DMS 273 (cell line): Measurements from ENCODE around the gene FBXO44.
"Not testable (repeated sequence)": the region's sequence is repeated elsewhere in the genome, so short reads cannot be mapped to it uniquely, and the experiment has no call there.

Source experiments
- DNase-seq: peaks from one replicate; lab custom pipeline; 2025; ENCODE audit not compliant: unreplicated experiment; lab: John Stamatoyannopoulos, UW

FBXO44 gene, protein sequence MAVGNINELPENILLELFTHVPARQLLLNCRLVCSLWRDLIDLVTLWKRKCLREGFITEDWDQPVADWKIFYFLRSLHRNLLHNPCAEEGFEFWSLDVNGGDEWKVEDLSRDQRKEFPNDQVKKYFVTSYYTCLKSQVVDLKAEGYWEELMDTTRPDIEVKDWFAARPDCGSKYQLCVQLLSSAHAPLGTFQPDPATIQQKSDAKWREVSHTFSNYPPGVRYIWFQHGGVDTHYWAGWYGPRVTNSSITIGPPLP

GRCh38 chr1:11654137-11654938 lies at the start of gene FBXO44, which contains the start of gene FBXO2:
FBXO44 (plus strand) TSS chr1:11654877; CDS start chr1:11655836, 959 bp downstream.
FBXO2 (minus strand) TSS chr1:11654429; CDS start chr1:11654340, 89 bp downstream.
- DNase-seq: peak; percentile 50

GRCh38 chr1:11606775-11607174 lies 47.9 kb upstream of the FBXO44 start:
- DNase-seq: no peak

- DNase-seq: not testable (repeated sequence)
Observed at GRCh38 chr1:11608596-11609130, 46.0 kb upstream of the FBXO44 start.

DNA sequence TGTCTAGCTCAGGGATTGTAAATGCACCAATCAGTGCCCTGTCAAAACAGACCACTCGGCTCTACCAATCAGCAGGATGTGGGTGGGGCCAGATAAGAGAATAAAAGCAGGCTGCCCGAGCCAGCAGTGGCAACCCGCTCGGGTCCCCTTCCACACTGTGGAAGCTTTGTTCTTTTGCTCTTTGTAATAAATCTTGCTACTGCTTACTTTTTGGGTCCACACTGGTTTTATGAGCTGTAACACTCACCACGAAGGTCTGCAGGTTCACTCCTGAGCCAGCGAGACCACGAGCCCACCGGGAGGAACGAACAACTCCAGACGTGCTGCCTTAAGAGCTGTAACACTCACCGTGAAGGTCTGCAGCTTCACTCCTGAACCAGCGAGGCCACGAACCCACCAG lies 45.3 kb upstream of the FBXO44 start:
- not testable (repeated sequence) for DNase-seq

DNA sequence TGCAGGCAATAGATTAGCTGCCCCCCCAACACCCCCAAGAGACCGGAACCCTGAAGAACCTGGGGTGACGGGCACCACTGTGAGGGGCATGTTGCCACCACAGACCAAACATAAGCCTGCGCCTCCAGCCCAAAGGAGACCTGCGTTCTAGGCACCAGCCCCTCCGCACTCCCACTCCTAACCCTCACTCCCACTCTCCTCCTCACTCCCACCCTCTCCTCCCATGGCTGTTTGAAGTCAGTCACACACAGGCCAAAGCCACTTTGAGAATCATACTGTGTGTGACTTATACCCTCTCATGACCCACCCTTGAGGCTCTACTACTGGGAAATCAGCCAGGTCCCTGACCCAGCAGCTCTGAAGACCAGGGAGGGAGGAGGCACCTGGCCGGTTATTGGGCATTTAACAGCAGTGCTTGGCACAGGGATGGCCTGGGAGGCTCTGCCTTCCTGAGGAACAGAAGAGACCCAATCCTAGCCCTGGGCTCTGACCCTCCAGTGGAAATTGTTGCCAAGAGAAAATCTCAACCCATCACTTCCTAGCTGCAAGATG lies 44.0 kb upstream of the FBXO44 start:
- no peak for DNase-seq

- peak; percentile 37 for DNase-seq
Observed at GRCh38 chr1:11611638-11612327, 42.9 kb upstream of the FBXO44 start.

- DNase-seq: no peak
Observed at GRCh38 chr1:11613347-11613746, 41.3 kb upstream of the FBXO44 start.

DNA sequence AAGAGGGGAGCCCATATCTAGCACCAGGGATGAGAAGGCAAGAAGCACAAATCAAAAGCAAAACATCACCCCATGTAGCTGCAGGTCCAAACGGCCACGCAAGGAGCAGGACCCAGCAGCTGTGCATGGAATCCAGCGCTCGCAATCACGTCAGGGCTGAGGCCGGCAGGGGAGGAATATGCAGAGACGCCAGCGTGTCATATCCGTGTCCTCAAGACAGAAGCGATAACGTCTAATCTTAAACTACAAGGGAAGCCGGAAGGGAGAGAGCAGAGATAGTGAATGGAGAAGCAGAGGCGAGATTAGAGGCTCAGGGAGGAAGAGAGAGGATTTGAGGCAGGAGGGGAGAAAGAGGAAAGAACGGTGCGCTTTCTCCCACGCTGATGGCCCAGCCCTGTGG lies 39.6 kb upstream of the FBXO44 start:
- no peak for DNase-seq

GRCh38 chr1:11616766-11617165 lies 37.9 kb upstream of the FBXO44 start:
- DNase-seq: peak; percentile 38

- DNase-seq: peak; percentile 79
Observed at GRCh38 chr1:11617314-11617713, 37.4 kb upstream of the FBXO44 start.

- no peak for DNase-seq
Observed at GRCh38 chr1:11617741-11618140, 36.9 kb upstream of the FBXO44 start.

GRCh38 chr1:11620405-11620804 lies 34.3 kb upstream of the FBXO44 start:
- no peak for DNase-seq

GRCh38 chr1:11620924-11621323 lies 33.8 kb upstream of the FBXO44 start:
- no peak for DNase-seq

- no peak for DNase-seq
Observed at GRCh38 chr1:11622398-11622797, 32.3 kb upstream of the FBXO44 start.

- no peak for DNase-seq
Observed at GRCh38 chr1:11623702-11624101, 31.0 kb upstream of the FBXO44 start.

DNA sequence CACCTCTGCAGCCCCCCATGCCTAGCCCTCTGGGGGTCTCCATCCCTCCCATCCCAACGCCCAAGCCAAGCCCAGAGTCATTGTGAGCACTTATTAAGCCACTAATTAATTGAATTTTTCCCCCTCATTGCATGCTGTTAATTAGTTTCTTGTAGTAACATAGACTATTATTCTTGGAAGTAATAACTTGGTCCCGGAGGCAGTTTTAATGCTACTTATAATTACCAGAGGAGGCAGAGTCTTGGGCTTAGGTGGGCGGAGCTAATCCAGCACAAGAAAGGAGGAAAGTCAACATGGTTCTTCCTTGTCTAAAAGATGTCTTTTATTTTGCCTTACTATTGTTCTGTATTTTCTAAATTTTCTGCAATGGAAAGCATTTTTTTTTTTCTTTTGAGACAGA lies 28.1 kb upstream of the FBXO44 start:
- DNase-seq: no peak

DNA sequence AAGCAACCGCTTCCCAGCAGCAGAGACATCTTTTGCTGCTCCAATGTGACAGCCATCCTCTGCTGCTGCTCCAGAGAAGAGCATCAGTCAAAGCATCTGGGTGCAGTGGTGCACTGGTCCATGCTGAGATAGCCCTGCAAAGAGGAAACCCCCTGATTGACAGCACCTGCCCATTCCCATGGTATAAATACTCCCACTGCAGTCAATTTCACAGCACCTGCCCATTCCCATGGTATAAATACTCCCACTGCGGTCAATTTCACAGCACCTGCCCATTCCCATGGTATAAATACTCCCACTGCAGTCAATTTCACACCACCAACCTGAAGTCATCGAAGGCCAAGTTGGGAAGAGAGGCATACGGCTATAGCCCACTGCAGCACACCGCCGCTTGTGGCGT lies 25.9 kb upstream of the FBXO44 start:
- no peak for DNase-seq

DNA sequence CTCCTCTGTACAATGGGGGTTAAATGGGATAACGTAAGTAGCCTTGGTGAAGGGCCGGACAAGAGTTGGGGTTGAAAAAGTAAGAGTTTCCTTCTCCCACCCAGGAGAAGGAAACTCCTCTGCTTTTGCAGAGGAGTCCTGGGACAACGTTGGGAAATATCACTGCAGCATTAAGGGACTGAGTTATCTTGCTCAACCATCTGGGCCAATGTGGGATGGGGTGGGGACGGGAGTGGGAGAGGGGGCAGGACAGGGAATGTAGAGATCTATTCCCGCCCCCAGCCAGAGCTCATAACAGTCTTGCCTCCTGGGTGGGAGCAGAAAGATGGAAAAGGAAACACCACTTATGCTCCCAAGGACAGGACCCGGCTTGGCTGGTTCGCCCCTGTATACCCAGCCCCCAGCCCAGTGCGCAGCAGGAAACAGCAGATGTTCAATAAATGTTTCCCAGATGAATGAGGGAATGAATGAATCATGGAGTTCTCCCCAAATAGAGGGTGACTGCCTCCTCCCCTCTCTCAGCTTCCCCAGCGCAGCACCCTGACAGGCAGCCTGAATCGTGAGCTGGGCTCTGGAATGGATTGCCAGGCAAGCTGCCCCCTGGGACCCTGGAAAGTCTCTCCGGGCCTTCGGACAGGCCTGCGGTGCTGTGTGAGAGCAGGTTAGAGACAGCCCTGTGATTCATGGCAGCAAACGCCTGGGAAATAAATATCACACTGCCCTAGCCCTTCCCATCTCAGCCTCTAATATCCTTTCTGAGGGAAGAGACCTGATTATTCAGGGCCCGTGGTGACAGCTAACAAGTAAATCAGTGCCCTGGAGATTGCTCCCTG lies 25.3 kb upstream of the FBXO44 start:
- DNase-seq: peak; percentile 80

DNA sequence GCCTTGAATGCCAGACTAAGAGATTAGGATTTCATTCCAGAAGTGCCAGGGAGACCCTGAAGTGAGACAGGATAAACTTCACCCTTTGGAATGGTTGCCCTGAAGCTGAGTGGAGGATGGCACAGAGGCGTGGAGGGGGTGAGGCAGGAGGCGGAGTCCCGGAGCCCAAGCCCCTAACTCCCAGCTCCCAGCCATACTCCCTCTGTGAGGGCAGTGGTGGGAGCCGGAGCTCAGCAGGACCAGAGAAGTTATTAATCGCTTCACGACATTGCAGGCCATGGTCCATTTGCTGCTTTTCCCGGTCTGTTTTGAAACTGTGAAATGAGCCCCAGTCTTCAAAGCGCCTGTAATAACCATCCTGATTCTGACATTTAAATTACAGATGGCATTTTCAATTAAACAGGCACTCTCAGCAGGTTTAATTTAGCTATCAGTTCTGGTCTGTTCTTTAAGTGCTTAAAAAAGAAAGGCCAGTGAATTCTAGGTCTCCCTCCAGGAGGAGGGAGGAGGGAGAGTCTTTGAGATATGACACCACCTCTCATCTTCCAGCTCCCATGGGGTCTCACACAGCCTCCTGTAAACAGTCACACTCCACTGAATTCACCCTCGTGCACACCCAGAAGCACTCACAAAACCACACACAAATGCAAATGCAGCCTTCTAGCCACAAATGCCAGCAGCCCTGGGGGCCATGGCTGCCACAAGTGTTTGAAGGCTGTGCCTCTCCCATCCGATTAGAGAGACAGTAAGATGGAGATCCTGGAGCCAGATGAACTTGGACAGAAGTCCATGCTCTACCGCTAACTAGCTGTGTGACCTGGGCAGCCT lies 20.1 kb upstream of the FBXO44 start:
- no peak for DNase-seq
